Muscle of leg (tissue), 16 donors: ENCODE measurements around the gene FHIP1B. TPM values are rescaled to one million over a fixed set of nuclear protein-coding genes. Genes with fewer than 3 reads are reported as not detected.
"Not testable (repeated sequence)": the region's sequence is repeated elsewhere in the genome, so short reads cannot be mapped to it uniquely, and the experiment has no call there.

ENCODE experiments used
- DNase-seq: peaks from one replicate; pipeline ENCODE4 v3.0.0; 2013
- H3K27ac ChIP-seq: one replicate; pipeline ENCODE4 v1.5.1; 2013; ENCODE audit warnings: mild to moderate bottlenecking, low read length, control low read depth
- H3K27me3 ChIP-seq: one replicate; pipeline ENCODE4 v1.6.1; 2013; ENCODE audit warnings: low read length; ENCODE audit not compliant: control insufficient read depth, insufficient read depth
- H3K36me3 ChIP-seq: one replicate; pipeline ENCODE4 v1.6.1; 2013; ENCODE audit warnings: low read length; ENCODE audit not compliant: control insufficient read depth, insufficient read depth
- H3K4me1 ChIP-seq: one replicate; pipeline ENCODE4 v1.6.1; 2013; ENCODE audit warnings: low read length; ENCODE audit not compliant: control insufficient read depth, insufficient read depth
- H3K4me3 ChIP-seq: one replicate; pipeline ENCODE4 v1.5.1; 2013; ENCODE audit warnings: low read length, control low read depth
- H3K9me3 ChIP-seq: replicated peaks from 2 replicates; pipeline ENCODE4 v1.6.1; 2013; ENCODE audit warnings: low read depth, low read length; ENCODE audit not compliant: control insufficient read depth
- WGBS: methylation state at CpG from one replicate; pipeline ENCODE4 v1.1.5; 2013; ENCODE audit warnings: missing lambda C conversion rate; ENCODE audit not compliant: insufficient coverage; 5-methylcytosine and 5-hydroxymethylcytosine counted together
- long read RNA-seq, 11 donors: transcript quantifications; one replicate each; lab custom pipeline, GENCODE V29; 2026
- polyA plus RNA-seq, 8 donors: library from polyadenylated mRNA; unstranded; fragments of 120-200 nt; gene quantifications; one replicate each; pipeline versions ENCODE4 v1.2.1 to v1.2.3, GENCODE V29; 2013; ENCODE audit warnings: inconsistent platforms in 1 of 8, low replicate concordance in 1 of 8; ENCODE audit not compliant: insufficient read length in 8 of 8, insufficient read depth in 1 of 8
- total RNA-seq: library from RNA; stranded (reverse); fragments of 120-200 nt; gene quantifications from one replicate; pipeline ENCODE4 v1.2.4, GENCODE V29; 2013

The FHIP1B gene
- total RNA-seq (14.0 TPM), polyA plus RNA-seq (10 to 100 TPM; 19.0 to 32.1 (median 24.9) TPM)
- long read RNA-seq, donor 1, partial matches to known transcripts: 0 of 3 reads
- long read RNA-seq, donor 1, other reads (novel, unspliced or antisense): 0 of 3 reads
- long read RNA-seq, donor 2, partial matches to known transcripts: 0 of 2 reads
- long read RNA-seq, donor 2, other reads (novel, unspliced or antisense): 0 of 2 reads
- long read RNA-seq, donor 3, partial matches to known transcripts: 12 of 16 reads
- long read RNA-seq, donor 3, other reads (novel, unspliced or antisense): 0 of 16 reads
- long read RNA-seq, donor 4, partial matches to known transcripts: 0 of 2 reads
- long read RNA-seq, donor 4, other reads (novel, unspliced or antisense): 0 of 2 reads
- long read RNA-seq, donor 5, partial matches to known transcripts: 6 of 14 reads
- long read RNA-seq, donor 5, other reads (novel, unspliced or antisense): 0 of 14 reads
- long read RNA-seq, donor 6, partial matches to known transcripts: 0 of 8 reads
- long read RNA-seq, donor 6, other reads (novel, unspliced or antisense): 0 of 8 reads
- long read RNA-seq, donor 7, transcript FAM160A2-202 (12 exons, 3,354 nt): major isoform, 7 of 13 reads
- long read RNA-seq, donor 7, partial matches to known transcripts: 0 of 13 reads
- long read RNA-seq, donor 7, other reads (novel, unspliced or antisense): 0 of 13 reads
- long read RNA-seq, donor 8, partial matches to known transcripts: 0 of 2 reads
- long read RNA-seq, donor 8, other reads (novel, unspliced or antisense): 0 of 2 reads
- long read RNA-seq, donor 9, partial matches to known transcripts: 0 of 3 reads
- long read RNA-seq, donor 9, other reads (novel, unspliced or antisense): 0 of 3 reads
- long read RNA-seq, donor 10, partial matches to known transcripts: 0 of 7 reads
- long read RNA-seq, donor 10, other reads (novel, unspliced or antisense): 0 of 7 reads
- long read RNA-seq, donor 11, partial matches to known transcripts: 0 of 7 reads
- long read RNA-seq, donor 11, other reads (novel, unspliced or antisense): 0 of 7 reads

DNA sequence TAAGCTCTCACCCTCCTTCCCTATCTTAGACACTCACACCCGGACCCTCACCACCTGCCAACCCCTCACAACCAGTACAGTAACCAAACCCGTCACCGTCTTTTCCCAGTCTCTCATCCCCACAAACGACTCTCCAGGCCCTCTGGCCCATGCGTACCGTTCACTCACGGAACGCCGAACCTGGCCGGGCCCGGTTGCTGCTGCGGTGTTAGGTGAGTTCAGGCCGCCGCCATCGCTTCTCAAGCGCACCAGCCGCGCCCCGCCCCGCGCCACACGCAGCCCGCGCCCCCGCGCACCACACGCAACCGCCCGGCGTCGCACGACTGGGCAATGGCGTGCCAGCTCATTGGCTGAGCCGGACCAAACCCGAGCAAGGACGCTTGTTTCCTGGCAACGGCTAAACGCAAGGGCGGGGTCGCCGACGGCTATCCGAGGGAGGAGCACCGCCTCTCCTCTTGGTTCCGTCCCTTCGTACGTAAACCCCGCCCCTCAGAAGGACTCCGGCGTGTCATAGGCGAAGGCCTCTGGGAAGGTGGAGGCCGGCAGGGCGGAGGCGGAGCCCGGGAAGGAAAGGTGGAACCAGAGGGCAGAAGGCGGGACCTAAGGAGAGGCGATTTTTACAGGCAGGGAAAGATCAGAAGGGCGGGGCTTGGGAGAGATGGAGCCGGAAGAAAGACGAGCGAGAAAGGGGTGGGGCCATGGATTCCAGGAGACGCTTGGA, at the start of gene FHIP1B:
TSS of gene FHIP1B (minus strand) at position 250 of the 721 bp plus-strand sequence. CDS start 10,120 bp downstream, outside the sequence.
- peaks cover 2% of the 10 kb centered on the region for H3K27me3 ChIP-seq
- peak within 1 kb of the TSS; percentile 94 for H3K27ac ChIP-seq
- H3K4me3 ChIP-seq: peak within 1 kb of the TSS; percentile 85
- no peaks in the 10 kb centered on the region for H3K36me3 ChIP-seq
- peaks cover 8% of the 10 kb centered on the region for H3K4me1 ChIP-seq
- H3K9me3 ChIP-seq: no peaks in the 10 kb centered on the region
- peak; percentile 100 for DNase-seq
- WGBS: under 1% methylated on average over 62 of the region's 62 CpGs

DNA sequence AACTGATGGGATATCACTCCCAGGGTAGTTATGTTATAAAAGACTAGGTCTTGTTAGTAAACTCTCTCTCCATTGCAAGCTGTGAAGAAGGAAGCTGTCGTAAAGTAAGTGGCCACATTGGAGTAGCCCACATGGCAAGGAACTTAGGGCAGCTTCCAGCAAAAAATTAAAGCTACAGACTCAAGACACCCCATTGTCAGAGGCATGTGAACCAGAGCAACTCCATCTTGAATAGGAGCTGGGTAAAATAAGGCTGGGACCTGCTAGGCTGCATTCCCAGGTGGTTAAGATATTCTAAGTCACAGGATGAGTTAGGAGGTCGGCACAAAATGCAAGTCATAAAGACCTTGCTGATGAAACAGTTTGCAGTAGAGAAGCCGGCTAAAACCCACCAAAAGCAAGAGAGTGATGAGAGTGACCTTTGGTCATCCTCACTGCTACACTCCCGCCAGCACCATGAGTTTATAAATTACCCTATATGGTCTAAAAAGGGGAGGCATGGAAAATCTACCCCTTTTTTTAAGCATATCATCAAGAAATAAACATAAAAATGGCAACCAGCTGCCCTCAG, 49.1 kb upstream of the FHIP1B start:
- Histone ChIP-seq H3K4me3 (no peak overlapping the region), H3K36me3 (no peaks in the 10 kb centered on the region), H3K4me1 (no peaks in the 10 kb centered on the region), H3K27ac (no peak overlapping the region), H3K27me3 (no peaks in the 10 kb centered on the region), H3K9me3 (no peaks in the 10 kb centered on the region)
- 17% methylated on average over 1 of the region's 4 CpGs for WGBS
- DNase-seq: no peak

DNA sequence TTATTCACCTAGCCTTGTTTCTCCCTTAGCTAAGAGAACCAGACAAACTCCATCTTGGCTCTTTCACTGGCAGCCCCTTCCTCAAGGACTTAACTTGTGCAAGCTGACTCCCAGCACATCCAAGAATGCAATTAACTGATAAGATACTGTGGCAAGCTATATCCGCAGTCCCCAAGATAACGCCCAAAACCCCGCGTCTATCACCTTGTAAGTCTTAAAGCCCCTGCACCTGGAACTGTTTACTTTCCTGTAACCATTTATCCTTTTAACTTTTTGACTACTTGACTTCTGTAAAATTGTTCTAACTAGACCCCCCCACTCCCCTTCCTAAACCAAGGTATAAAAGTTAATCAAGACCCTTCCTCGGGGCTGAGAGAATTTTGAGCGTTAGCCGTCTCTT, 46.4 kb upstream of the FHIP1B start:
- WGBS: 28% methylated on average over 6 of the region's 7 CpGs
- not testable (repeated sequence) for H3K27me3 ChIP-seq, H3K9me3 ChIP-seq, H3K4me3 ChIP-seq, H3K4me1 ChIP-seq, DNase-seq, H3K27ac ChIP-seq, H3K36me3 ChIP-seq

DNA sequence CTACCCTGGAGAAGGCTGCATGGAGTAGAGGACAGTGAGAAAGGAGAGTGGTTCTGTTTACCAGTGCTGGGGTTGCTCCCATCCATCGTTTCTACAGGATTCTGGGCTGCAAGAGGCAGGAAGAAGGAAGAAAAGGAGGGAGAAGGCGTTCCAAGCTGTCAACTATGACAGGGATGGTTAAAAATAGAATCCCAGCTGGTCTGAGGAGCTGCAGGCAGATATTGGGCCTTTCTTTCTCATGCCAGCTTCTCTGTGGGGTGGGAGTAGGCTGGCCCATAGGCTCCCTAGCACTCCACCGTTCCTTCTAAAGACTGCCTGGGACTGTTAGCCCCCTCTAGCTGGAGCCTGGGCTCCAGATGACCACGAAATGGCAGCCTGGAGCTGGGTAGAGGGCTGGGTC, 38.8 kb upstream of the FHIP1B start:
- no peaks in the 10 kb centered on the region for H3K27me3 ChIP-seq
- no peaks in the 10 kb centered on the region for H3K36me3 ChIP-seq
- H3K9me3 ChIP-seq: no peaks in the 10 kb centered on the region
- peak; percentile 30 for DNase-seq
- no CpG with 5 or more reads among the region's 4 CpGs for WGBS
- no peak overlapping the region for H3K27ac ChIP-seq
- H3K4me1 ChIP-seq: peaks cover 5% of the 10 kb centered on the region
- no peak overlapping the region for H3K4me3 ChIP-seq

DNA sequence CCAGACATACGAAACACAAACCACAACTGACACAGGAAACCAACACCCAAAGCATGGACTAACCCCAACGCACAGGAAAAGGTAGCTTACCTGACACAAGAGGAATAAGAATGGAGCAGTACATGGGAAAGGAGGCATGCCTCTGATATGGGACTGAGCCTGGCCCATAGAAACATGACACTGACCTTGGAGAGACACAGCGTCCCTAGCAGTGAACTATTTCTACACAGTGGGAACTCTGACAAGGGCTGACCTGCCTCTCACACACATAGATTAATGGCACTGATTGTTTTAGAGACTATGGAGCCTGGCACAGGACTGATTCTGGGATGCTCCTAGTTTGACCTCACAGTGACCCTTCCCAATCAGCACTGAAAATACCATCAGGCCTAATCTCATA, 37.2 kb upstream of the FHIP1B start:
- no peak overlapping the region for H3K27ac ChIP-seq
- no peaks in the 10 kb centered on the region for H3K27me3 ChIP-seq
- no peak overlapping the region for H3K4me3 ChIP-seq
- H3K36me3 ChIP-seq: no peaks in the 10 kb centered on the region
- H3K4me1 ChIP-seq: peaks cover 5% of the 10 kb centered on the region
- H3K9me3 ChIP-seq: no peaks in the 10 kb centered on the region
- 33% methylated on average over 1 of the region's 3 CpGs for WGBS
- no peak for DNase-seq

DNA sequence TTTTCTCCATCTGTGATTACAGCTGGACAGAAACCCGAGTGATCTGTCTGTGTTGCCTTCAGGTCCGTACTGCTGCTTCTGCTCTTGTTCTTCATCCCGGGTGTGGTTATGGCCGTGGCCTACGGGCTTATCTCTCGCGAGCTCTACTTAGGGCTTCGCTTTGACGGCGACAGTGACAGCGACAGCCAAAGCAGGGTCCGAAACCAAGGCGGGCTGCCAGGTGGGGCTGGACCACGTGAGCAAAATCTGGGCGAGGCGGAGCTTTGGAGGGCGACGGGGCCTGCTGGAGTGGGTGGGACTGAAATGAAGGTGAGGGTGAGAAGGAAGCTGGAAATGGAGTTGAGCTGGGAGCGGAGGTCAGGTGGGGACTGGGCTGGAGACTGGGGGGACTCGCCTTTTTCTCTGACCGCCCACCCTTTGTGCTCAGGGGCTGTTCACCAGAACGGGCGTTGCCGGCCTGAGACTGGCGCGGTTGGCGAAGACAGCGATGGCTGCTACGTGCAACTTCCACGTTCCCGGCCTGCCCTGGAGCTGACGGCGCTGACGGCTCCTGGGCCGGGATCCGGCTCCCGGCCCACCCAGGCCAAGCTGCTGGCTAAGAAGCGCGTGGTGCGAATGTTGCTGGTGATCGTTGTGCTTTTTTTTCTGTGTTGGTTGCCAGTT, 36.3 kb upstream of the FHIP1B start:
- Histone ChIP-seq H3K27ac (no peak overlapping the region), H3K9me3 (no peaks in the 10 kb centered on the region), H3K27me3 (no peaks in the 10 kb centered on the region), H3K4me3 (no peak overlapping the region), H3K4me1 (peaks cover 5% of the 10 kb centered on the region), H3K36me3 (no peaks in the 10 kb centered on the region)
- 78% methylated on average over 41 of the region's 41 CpGs for WGBS
- DNase-seq: no peak

DNA sequence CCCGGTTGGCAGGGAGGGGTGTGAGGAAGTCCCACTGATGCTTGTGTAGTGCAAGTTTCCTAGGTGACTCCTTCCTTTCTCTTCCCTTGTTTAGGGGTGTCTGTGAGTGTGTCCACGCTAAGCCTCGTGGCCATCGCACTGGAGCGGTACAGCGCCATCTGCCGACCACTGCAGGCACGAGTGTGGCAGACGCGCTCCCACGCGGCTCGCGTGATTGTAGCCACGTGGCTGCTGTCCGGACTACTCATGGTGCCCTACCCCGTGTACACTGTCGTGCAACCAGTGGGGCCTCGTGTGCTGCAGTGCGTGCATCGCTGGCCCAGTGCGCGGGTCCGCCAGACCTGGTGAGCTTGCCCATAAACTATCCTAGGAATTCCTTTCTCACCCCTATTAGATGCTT, 35.6 kb upstream of the FHIP1B start:
- no peak for DNase-seq
- no peaks in the 10 kb centered on the region for H3K36me3 ChIP-seq
- no peaks in the 10 kb centered on the region for H3K27me3 ChIP-seq
- H3K27ac ChIP-seq: no peak overlapping the region
- H3K9me3 ChIP-seq: no peaks in the 10 kb centered on the region
- peaks cover 5% of the 10 kb centered on the region for H3K4me1 ChIP-seq
- 70% methylated on average over 23 of the region's 24 CpGs for WGBS
- H3K4me3 ChIP-seq: no peak overlapping the region

DNA sequence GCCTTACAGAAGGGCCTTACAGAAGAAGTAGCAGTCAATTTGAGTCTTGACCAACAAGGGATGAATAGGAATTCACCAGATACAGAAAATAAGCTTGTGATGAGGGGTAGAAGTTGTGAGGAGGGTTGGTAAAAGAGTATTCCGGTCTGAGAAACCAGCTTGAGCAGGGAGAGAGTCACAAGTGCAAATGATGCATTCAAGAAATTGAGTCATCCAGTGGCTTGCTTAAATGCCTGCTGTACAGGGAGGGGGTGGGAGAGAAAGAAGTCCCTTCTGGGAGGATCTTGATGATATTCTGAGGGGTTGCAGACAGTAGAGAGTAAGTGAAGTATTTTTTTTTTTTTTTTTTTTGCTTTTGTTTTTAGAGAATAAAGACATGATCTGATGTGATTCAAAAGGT, 34.4 kb upstream of the FHIP1B start:
- Histone ChIP-seq H3K27me3 (no peaks in the 10 kb centered on the region), H3K4me3 (no peak overlapping the region), H3K36me3 (no peaks in the 10 kb centered on the region), H3K4me1 (peaks cover 5% of the 10 kb centered on the region), H3K9me3 (no peaks in the 10 kb centered on the region), H3K27ac (no peak overlapping the region)
- DNase-seq: no peak
- WGBS: 80% methylated on average over 1 of the region's 1 CpG

DNA sequence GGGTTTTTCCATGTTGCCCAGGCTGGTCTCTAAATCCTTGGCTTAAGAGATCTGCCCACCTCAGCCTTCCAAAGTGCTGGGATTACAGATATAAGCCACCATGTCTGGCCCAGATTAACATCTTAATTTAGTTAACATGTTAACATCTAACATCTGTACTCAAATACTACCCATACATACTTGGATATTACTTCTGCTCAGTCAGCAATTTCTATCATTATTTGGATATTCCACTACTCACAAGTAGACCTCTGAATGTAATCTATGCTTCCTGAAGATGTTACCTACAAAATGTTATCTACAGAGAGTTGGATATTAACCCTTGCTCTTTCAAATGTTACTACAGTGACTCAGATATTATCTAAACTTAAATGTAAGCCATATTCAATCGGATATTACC, 29.2 kb upstream of the FHIP1B start:
- no peak for DNase-seq
- no peak overlapping the region for H3K4me3 ChIP-seq
- 86% methylated on average over 1 of the region's 1 CpG for WGBS
- H3K9me3 ChIP-seq: no peaks in the 10 kb centered on the region
- H3K27me3 ChIP-seq: peaks cover 30% of the 10 kb centered on the region
- no peak overlapping the region for H3K27ac ChIP-seq
- H3K36me3 ChIP-seq: no peaks in the 10 kb centered on the region
- peaks cover 12% of the 10 kb centered on the region for H3K4me1 ChIP-seq
